Endothelial cell of umbilical vein (primary cell): ENCODE results near the gene CNTFR. TPM values are rescaled to one million over a fixed set of nuclear protein-coding genes. Genes with fewer than 3 reads are reported as not detected.

Source experiments
- BruUV-seq: library from RNA; stranded (reverse); fragments of 400-500 nt; replicated peaks from 2 replicates; lab custom pipeline; 2021; lab: Mats Ljungman, UMichigan
- CTCF ChIA-PET: fragments of 300-600, 350-600 bp; sonication (Branson Sonifier 250); formaldehyde crosslinking; loops from one replicate; lab custom pipeline; 2021; ENCODE audit warnings: antibody characterized with exemption, inconsistent platforms; lab: Charles Lee
- POLR2A ChIA-PET: fragments of 300-600, 350-600 bp; sonication (Branson Sonifier 250); formaldehyde crosslinking; loops from one replicate; lab custom pipeline; 2021; ENCODE audit warnings: antibody characterized with exemption, inconsistent platforms; lab: Charles Lee
- DNase-seq: peaks from one replicate; pipeline ENCODE4 v3.0.0-alpha.2; 2011; ENCODE audit warnings: low read depth, low spot score
- FAIRE-seq: peaks from 2 replicates; lab custom pipeline; 2011; peaks lifted over from hg19 to GRCh38; lab: Jason Lieb, UNC
- H2AFZ ChIP-seq: 2 replicates; pipeline ENCODE4 v1.6.0; 2012; ENCODE audit warnings: low read depth, low read length, control low read depth, inconsistent platforms
- H3K27ac ChIP-seq: 2 replicates; pipeline ENCODE4 v1.5.1; 2011; ENCODE audit warnings: low read depth, mild to moderate bottlenecking, control low read depth, low read length, moderate library complexity; ENCODE audit not compliant: insufficient read depth
- H3K27me3 ChIP-seq, 2 experiments: 2 replicates each; pipeline versions ENCODE4 v1.6.0 to v1.6.1; 2011; ENCODE audit warnings: low read length in 2 of 2, mixed read lengths in 1 of 2; ENCODE audit not compliant: control insufficient read depth in 2 of 2, insufficient read depth in 2 of 2
- H3K36me3 ChIP-seq, 2 experiments: 2 replicates in 1 of 2; 3 replicates in 1 of 2; pipeline ENCODE4 v1.5.1; 2011; ENCODE audit warnings: low read length in 2 of 2, mild to moderate bottlenecking in 1 of 2, moderate library complexity in 1 of 2; ENCODE audit not compliant: control insufficient read depth in 2 of 2, insufficient read depth in 2 of 2; ENCODE audit errors: extremely low read depth in 1 of 2
- H3K4me1 ChIP-seq: 3 replicates; pipeline ENCODE4 v1.5.1; 2011; ENCODE audit warnings: mild to moderate bottlenecking, low read length; ENCODE audit not compliant: control insufficient read depth, insufficient read depth; ENCODE audit errors: extremely low read depth
- H3K4me2 ChIP-seq: 2 replicates; pipeline ENCODE4 v1.6.1; 2011; ENCODE audit warnings: low read length, control low read depth, mixed read lengths; ENCODE audit not compliant: insufficient read depth
- H3K4me3 ChIP-seq, 3 experiments: fragments of 200-600 bp in 1 of 3; sonication (generic), shearing (Covaris generic) in 1 of 3; replicated peaks in 1 of 3; 2 replicates each; pipeline ENCODE4 v1.5.1; 2011 to 2016; ENCODE audit warnings: control low read depth in 3 of 3, low read length in 3 of 3, mild to moderate bottlenecking in 2 of 3, inconsistent platforms in 1 of 3, low read depth in 1 of 3, moderate library complexity in 1 of 3; ENCODE audit not compliant: insufficient read depth in 1 of 3
- H3K79me2 ChIP-seq: 2 replicates; pipeline ENCODE4 v1.6.0; 2012; ENCODE audit warnings: low read length, inconsistent platforms; ENCODE audit not compliant: control insufficient read depth, insufficient read depth
- H3K9ac ChIP-seq: replicated peaks from 2 replicates; pipeline ENCODE3; 2011; ENCODE audit warnings: low read length, control low read depth; ENCODE audit not compliant: insufficient read depth; ENCODE audit errors: extremely low read depth
- H3K9me1 ChIP-seq: replicated peaks from 3 replicates; pipeline ENCODE4 v1.6.0; 2011; ENCODE audit warnings: mild to moderate bottlenecking, low read length; ENCODE audit not compliant: control insufficient read depth, insufficient read depth; ENCODE audit errors: extremely low read depth
- H3K9me3 ChIP-seq: replicated peaks from 2 replicates; pipeline ENCODE4 v1.5.1; 2012; ENCODE audit warnings: low read length, inconsistent platforms; ENCODE audit not compliant: control insufficient read depth, insufficient read depth
- H4K20me1 ChIP-seq: replicated peaks from 2 replicates; pipeline ENCODE3; 2011; ENCODE audit warnings: mild to moderate bottlenecking, low read length; ENCODE audit not compliant: control insufficient read depth, insufficient read depth; ENCODE audit errors: extremely low read depth
- CTCF ChIP-seq, 2 donors: IDR thresholded peaks; 1 replicate in 1 of 2; 2 replicates in 1 of 2; pipeline ENCODE4 v1.5.1; 2011; ENCODE audit warnings: low read length in 2 of 2, mild to moderate bottlenecking in 2 of 2, moderate library complexity in 2 of 2, control low read depth in 1 of 2, inconsistent platforms in 1 of 2, low read depth in 1 of 2; ENCODE audit not compliant: insufficient read depth in 1 of 2; ENCODE audit errors: extremely low read depth in 1 of 2
- EZH2 ChIP-seq: IDR thresholded peaks from 2 replicates; pipeline ENCODE4 v1.6.1; 2012; ENCODE audit warnings: borderline replicate concordance, low read depth, mild to moderate bottlenecking, moderate library complexity, low read length, inconsistent platforms; ENCODE audit not compliant: severe bottlenecking
- FOS ChIP-seq: IDR thresholded peaks from 2 replicates; pipeline ENCODE4 v1.6.1; 2011; ENCODE audit warnings: mild to moderate bottlenecking, low read length, moderate library complexity, borderline replicate concordance; ENCODE audit not compliant: insufficient read depth
- GATA2 ChIP-seq: IDR thresholded peaks from 2 replicates; pipeline ENCODE4 v1.7.0; 2011; ENCODE audit warnings: low read depth, mild to moderate bottlenecking, moderate library complexity, mixed read lengths, low read length; ENCODE audit not compliant: insufficient read length, insufficient read depth
- JUN ChIP-seq: IDR thresholded peaks from 2 replicates; pipeline ENCODE4 v1.6.1; 2011; ENCODE audit warnings: borderline replicate concordance, low read depth; ENCODE audit not compliant: insufficient read length, insufficient read depth
- MAX ChIP-seq: IDR thresholded peaks from 2 replicates; pipeline ENCODE4 v1.6.1; 2011; ENCODE audit not compliant: insufficient read depth, insufficient read length
- MYC ChIP-seq: IDR thresholded peaks from one replicate; pipeline ENCODE4 v1.6.1; 2011; ENCODE audit warnings: mild to moderate bottlenecking, low read depth, low read length
- POLR2A ChIP-seq: IDR thresholded peaks from 2 replicates; pipeline ENCODE4 v1.6.1; 2012; ENCODE audit warnings: low read depth, mild to moderate bottlenecking, control low read depth, low read length
- POLR2AphosphoS5 ChIP-seq: IDR thresholded peaks from 2 replicates; pipeline ENCODE4 v1.6.1; 2012; ENCODE audit warnings: low read depth, mild to moderate bottlenecking, control low read depth, low read length, moderate library complexity; ENCODE audit not compliant: insufficient read depth
- dilution Hi-C: fragments of 300-500 bp; cut with MboI; formaldehyde crosslinking; loops from one replicate; pipeline ENCODE4 v1.15.0; 2019; ENCODE audit warnings: low sequenced_read_pairs; ENCODE audit not compliant: extremely low pct_ligation_motif_present
- intact Hi-C: fragments of 100-400 bp; cut with micrococcal nuclease; formaldehyde crosslinking; loops from one replicate; pipeline ENCODE4 v1.10.0; 2022
- polyA plus RNA-seq, 4 experiments: library from polyadenylated mRNA; depleted of rRNA in 3 of 4; stranded (reverse) in 3 of 4; unstranded in 1 of 4; fragments of >200 nt; gene quantifications; 2 replicates each; pipeline versions ENCODE4 v1.2.1 to v1.2.3, GENCODE V29; 2011 to 2012; ENCODE audit warnings: missing spikeins in 1 of 4
- total RNA-seq: library from RNA; stranded (reverse); gene quantifications from 2 replicates; pipeline ENCODE4 v1.2.3, GENCODE V29; 2021

CNTFR gene
- total and polyA plus RNA-seq, 2 donors (not counting 3 experiments of a cell fraction or from before 2014, with no cell fraction given) = not detected

GRCh38 chr9:34557426-34558321 lies 31.9 kb downstream of the CNTFR start:
- POLR2A ChIA-PET = no interaction called here
- Histone ChIP-seq H3K4me1 (no peaks in the 10 kb centered on the region), H4K20me1 (no peaks in the 10 kb centered on the region), H2AFZ (no peak overlapping the region), H3K27me3 (peaks cover 15 to 26% of the 10 kb centered on the region in 2 experiments), H3K36me3 (no peaks in the 10 kb centered on the region), H3K9me1 (no peaks in the 10 kb centered on the region), H3K9ac (no peak overlapping the region), H3K27ac (no peak overlapping the region), H3K9me3 (no peaks in the 10 kb centered on the region), H3K79me2 (no peaks in the 10 kb centered on the region), H3K4me2 (no peak overlapping the region), H3K4me3 (no peak overlapping the region)
- TF ChIP-seq GATA2 (no peak), POLR2A (no peak), FOS (no peak), POLR2AphosphoS5 (no peak), MYC (no peak), CTCF (IDR thresholded peaks at IDR 0.05; ENCODE audit: extremely low read depth in 1 of 2, insufficient read depth in 1 of 2, low read depth in 1 of 2, low read length in 2 of 2) (no peak), JUN (no peak), MAX (no peak), EZH2 (no peak)
- FAIRE-seq (no peak), DNase-seq (no peak)
- dilution Hi-C loops (no loop called here), intact Hi-C loops (no loop called here)
- BruUV-seq = no TSS peak
- CTCF ChIA-PET = interaction anchor here (1.1 to 2.1 kb wide), 3 partner anchors 10 to 154 kb away, joined by 3 to 12 read pairs (median 8); no protein-coding TSS in a partner anchor
